H9 (cell line): Measurements from ENCODE around the gene TNFRSF4. TPM values are rescaled to one million over a fixed set of nuclear protein-coding genes. Genes with fewer than 3 reads are reported as not detected.

Experiments
- DNase-seq: peaks from one replicate; pipeline ENCODE4 v3.0.0-alpha.2; 2017
- H2AFZ ChIP-seq: one replicate; pipeline ENCODE4 v1.6.1; 2013; ENCODE audit warnings: mild to moderate bottlenecking, low read length, control low read depth, moderate library complexity
- H2AK5ac ChIP-seq: 2 replicates; pipeline ENCODE4 v1.6.1; 2013; ENCODE audit warnings: low read length, control low read depth, mixed read lengths; ENCODE audit not compliant: insufficient read length
- H2BK120ac ChIP-seq: one replicate; pipeline ENCODE4 v1.6.1; 2013; ENCODE audit warnings: low read depth, mild to moderate bottlenecking, low read length, control low read depth, inconsistent platforms; ENCODE audit not compliant: poor library complexity, severe bottlenecking
- H2BK12ac ChIP-seq: 2 replicates; pipeline ENCODE4 v1.6.1; 2013; ENCODE audit warnings: low read length, control low read depth, mixed read lengths, low read depth; ENCODE audit not compliant: insufficient read length
- H2BK15ac ChIP-seq: 2 replicates; pipeline ENCODE4 v1.6.1; 2013; ENCODE audit warnings: low read depth, low read length, control low read depth
- H2BK20ac ChIP-seq: one replicate; pipeline ENCODE4 v1.6.1; 2013; ENCODE audit warnings: low read depth, mild to moderate bottlenecking, low read length, control low read depth, inconsistent platforms; ENCODE audit not compliant: poor library complexity, severe bottlenecking
- H2BK5ac ChIP-seq: 2 replicates; pipeline ENCODE4 v1.6.1; 2013; ENCODE audit warnings: low read length, control low read depth, mixed read lengths; ENCODE audit not compliant: insufficient read length
- H3K14ac ChIP-seq: 2 replicates; pipeline ENCODE4 v1.6.1; 2013; ENCODE audit warnings: low read length, control low read depth; ENCODE audit not compliant: insufficient read depth
- H3K18ac ChIP-seq: 2 replicates; pipeline ENCODE4 v1.6.1; 2013; ENCODE audit warnings: low read depth, mild to moderate bottlenecking, mixed read lengths, low read length, control low read depth; ENCODE audit not compliant: insufficient read length
- H3K23ac ChIP-seq: 2 replicates; pipeline ENCODE4 v1.6.1; 2013; ENCODE audit warnings: low read length, control low read depth, mixed read lengths, low read depth; ENCODE audit not compliant: insufficient read length
- H3K23me2 ChIP-seq: 2 replicates; pipeline ENCODE4 v1.6.1; 2013; ENCODE audit warnings: low read depth, mild to moderate bottlenecking, mixed read lengths, low read length, control low read depth; ENCODE audit not compliant: insufficient read length, poor library complexity, severe bottlenecking
- H3K27ac ChIP-seq: 2 replicates; pipeline ENCODE4 v1.5.1; 2013; ENCODE audit warnings: low read length, control low read depth, mixed read lengths, low read depth; ENCODE audit not compliant: insufficient read length
- H3K27me3 ChIP-seq: 2 replicates; pipeline ENCODE4 v1.6.1; 2013; ENCODE audit warnings: low read length, control low read depth, inconsistent platforms; ENCODE audit not compliant: insufficient read depth
- H3K4ac ChIP-seq: 2 replicates; pipeline ENCODE4 v1.6.1; 2013; ENCODE audit warnings: low read depth, mild to moderate bottlenecking, control low read depth, inconsistent platforms, low read length, moderate library complexity
- H3K4me1 ChIP-seq: 2 replicates; pipeline ENCODE4 v1.6.1; 2013; ENCODE audit warnings: low read length, control low read depth, inconsistent platforms; ENCODE audit not compliant: insufficient read depth
- H3K4me2 ChIP-seq: 2 replicates; pipeline ENCODE4 v1.6.1; 2013; ENCODE audit warnings: low read length, control low read depth, mixed read lengths; ENCODE audit not compliant: insufficient read length, insufficient read depth
- H3K56ac ChIP-seq: 2 replicates; pipeline ENCODE4 v1.6.1; 2013; ENCODE audit warnings: low read depth, mild to moderate bottlenecking, mixed read lengths, low read length, control low read depth; ENCODE audit not compliant: insufficient read length
- H3K79me1 ChIP-seq: 2 replicates; pipeline ENCODE4 v1.6.1; 2013; ENCODE audit warnings: low read depth, mild to moderate bottlenecking, moderate library complexity, low read length, control low read depth, inconsistent platforms; ENCODE audit not compliant: insufficient read depth, poor library complexity, severe bottlenecking
- H3K79me2 ChIP-seq: 2 replicates; pipeline ENCODE4 v1.6.1; 2013; ENCODE audit warnings: low read length, control low read depth, inconsistent platforms; ENCODE audit not compliant: insufficient read depth
- H3K9ac ChIP-seq: 2 replicates; pipeline ENCODE4 v1.6.1; 2013; ENCODE audit warnings: low read length, control low read depth, mixed read lengths; ENCODE audit not compliant: insufficient read length; ENCODE audit errors: extremely low read depth
- H3K9me3 ChIP-seq: one replicate; pipeline ENCODE4 v1.6.1; 2013; ENCODE audit warnings: low read depth, low read length, inconsistent platforms; ENCODE audit not compliant: control insufficient read depth
- H3T11ph ChIP-seq: one replicate; pipeline ENCODE4 v1.6.1; 2013; ENCODE audit warnings: mild to moderate bottlenecking, low read length, control low read depth, inconsistent platforms
- H4K20me1 ChIP-seq: one replicate; pipeline ENCODE4 v1.6.1; 2013; ENCODE audit not compliant: control insufficient read depth, insufficient read length, insufficient read depth
- H4K5ac ChIP-seq: 2 replicates; pipeline ENCODE4 v1.6.1; 2013; ENCODE audit warnings: low read depth, mild to moderate bottlenecking, mixed read lengths, low read length, control low read depth; ENCODE audit not compliant: insufficient read length
- H4K8ac ChIP-seq: replicated peaks from 2 replicates; pipeline ENCODE4 v1.6.1; 2013; ENCODE audit warnings: low read length, control low read depth, mixed read lengths, low read depth; ENCODE audit not compliant: insufficient read length
- H4K91ac ChIP-seq: 2 replicates; pipeline ENCODE4 v1.6.1; 2013; ENCODE audit warnings: low read depth, mild to moderate bottlenecking, moderate library complexity, mixed read lengths, low read length, control low read depth; ENCODE audit not compliant: insufficient read length
- H3K27ac Mint-ChIP-seq, 3 experiments: 2 replicates in 2 of 3; 3 replicates in 1 of 3; pipeline ENCODE4 v1.8.0; 2020 to 2021; ENCODE audit warnings: mixed read lengths in 3 of 3, mild to moderate bottlenecking in 1 of 3, moderate library complexity in 1 of 3
- H3K27me3 Mint-ChIP-seq: 2 replicates; pipeline ENCODE4 v1.8.0; 2021; ENCODE audit warnings: low read depth, mild to moderate bottlenecking, moderate library complexity, mixed read lengths
- H3K36me3 Mint-ChIP-seq, 3 experiments: 2 replicates in 2 of 3; 3 replicates in 1 of 3; pipeline ENCODE4 v1.8.0; 2020 to 2021; ENCODE audit warnings: low read depth in 3 of 3, mixed read lengths in 3 of 3; ENCODE audit not compliant: insufficient read depth in 1 of 3
- H3K4me1 Mint-ChIP-seq, 2 experiments: 2 replicates each; pipeline ENCODE4 v1.8.0; 2020; ENCODE audit warnings: mixed read lengths in 2 of 2
- H3K4me3 Mint-ChIP-seq, 2 experiments: 2 replicates in 1 of 2; 3 replicates in 1 of 2; pipeline ENCODE4 v1.8.0; 2020 to 2021; ENCODE audit warnings: mild to moderate bottlenecking in 2 of 2, mixed read lengths in 2 of 2, moderate library complexity in 1 of 2
- H3K9me3 Mint-ChIP-seq, 2 experiments: 2 replicates in 1 of 2; 3 replicates in 1 of 2; pipeline ENCODE4 v1.8.0; 2020; ENCODE audit warnings: mild to moderate bottlenecking in 2 of 2, mixed read lengths in 2 of 2, moderate library complexity in 1 of 2
- WGBS: extraction: QIAGEN DNeasy Blood & Tissue Kit; methylation state at CpG from one replicate; pipeline ENCODE4 v1.1.7; 2013; ENCODE audit warnings: missing lambda C conversion rate, low lambda C conversion rate, mixed read lengths; ENCODE audit not compliant: insufficient read length; ENCODE audit errors: extremely low coverage; 5-methylcytosine and 5-hydroxymethylcytosine counted together
- total RNA-seq: library from RNA; stranded (reverse); gene quantifications from 2 replicates; pipeline ENCODE4 v1.2.1, GENCODE V29; 2021
- TF ChIP-seq, protein P1 (sequence below): fragments of 200-600 bp; sonication (generic); conservative IDR thresholded peaks from 3 replicates; pipeline ENCODE4 v1.8.0; 2021; ENCODE audit warnings: antibody characterized with exemption, mild to moderate bottlenecking

The TNFRSF4 gene
- total RNA-seq, 1 experiment from 2014 or later: 0.24 TPM

DNA sequence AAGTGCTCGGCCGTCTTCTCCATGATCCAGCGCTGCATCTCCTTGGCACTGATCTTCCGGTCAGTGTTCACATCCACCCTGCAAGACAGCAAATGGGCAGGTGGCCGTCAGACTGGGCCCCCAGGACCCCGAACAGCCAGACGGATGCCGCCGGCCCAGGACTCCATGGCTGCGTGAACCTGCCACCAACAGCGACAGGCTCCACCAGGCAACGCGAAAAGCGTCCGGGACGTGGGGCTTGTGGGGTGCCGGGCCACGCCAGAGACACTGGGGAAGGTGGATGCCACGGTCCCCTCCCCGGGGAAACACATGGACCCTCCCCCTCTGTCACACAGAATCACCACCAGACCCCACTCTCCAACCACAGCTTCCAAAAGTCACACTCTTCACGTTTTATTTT, 9.9 kb upstream of the TNFRSF4 start:
- Histone ChIP-seq H2BK15ac (no peak overlapping the region), H4K20me1 (no peaks in the 10 kb centered on the region), H3K56ac (no peak overlapping the region), H4K5ac (no peak overlapping the region), H2BK120ac (no peak overlapping the region), H4K91ac (no peak overlapping the region), H3K79me2 (no peaks in the 10 kb centered on the region; the same call in 1 of the 2 replicates), H3K18ac (no peak overlapping the region), H2BK5ac (no peak overlapping the region), H4K8ac (no peak overlapping the region), H3K4me1 (no peaks in the 10 kb centered on the region), H2BK20ac (no peak overlapping the region), H2AFZ (no peak overlapping the region), H2AK5ac (no peak overlapping the region), H3K23me2 (no peaks in the 10 kb centered on the region), H2BK12ac (no peak overlapping the region), H3T11ph (no peak overlapping the region), H3K4me2 (no peak overlapping the region), H3K9me3 (no peaks in the 10 kb centered on the region), H3K9ac (no peak overlapping the region), H3K79me1 (no peaks in the 10 kb centered on the region), H3K27me3 (no peaks in the 10 kb centered on the region), H3K4ac (no peak overlapping the region), H3K23ac (no peak overlapping the region), H3K27ac (no peak overlapping the region), H3K14ac (no peak overlapping the region)
- no peak for DNase-seq
- Mint-ChIP-seq H3K4me1 (no peaks in the 10 kb centered on the region), H3K27me3 (no peaks in the 10 kb centered on the region), H3K36me3 (peaks cover 25 to 61% (median 46%) of the 10 kb centered on the region in 3 experiments), H3K9me3 (no peaks in the 10 kb centered on the region; a peak in 1 of 5 replicates), H3K4me3 (no peak overlapping the region), H3K27ac (no peak overlapping the region)
- WGBS: no CpG with 5 or more reads among the region's 21 CpGs
- TF ChIP-seq, protein P1, sequence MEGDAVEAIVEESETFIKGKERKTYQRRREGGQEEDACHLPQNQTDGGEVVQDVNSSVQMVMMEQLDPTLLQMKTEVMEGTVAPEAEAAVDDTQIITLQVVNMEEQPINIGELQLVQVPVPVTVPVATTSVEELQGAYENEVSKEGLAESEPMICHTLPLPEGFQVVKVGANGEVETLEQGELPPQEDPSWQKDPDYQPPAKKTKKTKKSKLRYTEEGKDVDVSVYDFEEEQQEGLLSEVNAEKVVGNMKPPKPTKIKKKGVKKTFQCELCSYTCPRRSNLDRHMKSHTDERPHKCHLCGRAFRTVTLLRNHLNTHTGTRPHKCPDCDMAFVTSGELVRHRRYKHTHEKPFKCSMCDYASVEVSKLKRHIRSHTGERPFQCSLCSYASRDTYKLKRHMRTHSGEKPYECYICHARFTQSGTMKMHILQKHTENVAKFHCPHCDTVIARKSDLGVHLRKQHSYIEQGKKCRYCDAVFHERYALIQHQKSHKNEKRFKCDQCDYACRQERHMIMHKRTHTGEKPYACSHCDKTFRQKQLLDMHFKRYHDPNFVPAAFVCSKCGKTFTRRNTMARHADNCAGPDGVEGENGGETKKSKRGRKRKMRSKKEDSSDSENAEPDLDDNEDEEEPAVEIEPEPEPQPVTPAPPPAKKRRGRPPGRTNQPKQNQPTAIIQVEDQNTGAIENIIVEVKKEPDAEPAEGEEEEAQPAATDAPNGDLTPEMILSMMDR: no peak
